ENCODE data around the gene FRY.

FRY gene

GRCh38 chr13:32317716-32318465, 286.3 kb downstream of the FRY start:
- intact Hi-C loops (cut with DNase I), result loop anchor here (10.0 kb wide), 2 partner anchors 107 to 217 kb away; partner anchors contain the start of genes N4BP2L1 and N4BP2L2
- no peak for DNase-seq

GRCh38 chr13:32320528-32320927, 289.0 kb downstream of the FRY start:
- DNase-seq, result no peak
- intact Hi-C loops (cut with DNase I), result no loop called here

- intact Hi-C loops (cut with DNase I), result no loop called here
Observed at GRCh38 chr13:32323912-32324311, 292.3 kb downstream of the FRY start.

GRCh38 chr13:32330441-32330840, 298.9 kb downstream of the FRY start:
- intact Hi-C loops (cut with DNase I), result no loop called here
- no peak for DNase-seq

More at GRCh38 chr13:32323912-32324311, 292.3 kb downstream of the FRY start:
- DNase-seq, result no peak

GRCh38 chr13:32334671-32335070, 303.1 kb downstream of the FRY start:
- intact Hi-C loops (cut with DNase I), result no loop called here
- no peak for DNase-seq

- intact Hi-C loops (cut with DNase I), result no loop called here
- no peak for DNase-seq
Observed at GRCh38 chr13:32340914-32341313, 309.3 kb downstream of the FRY start.

- no peak for DNase-seq
- intact Hi-C loops (cut with DNase I), result no loop called here
Observed at GRCh38 chr13:32347651-32348050, 316.1 kb downstream of the FRY start.

Measured in posterior cingulate gyrus (tissue), 11 donors.